DOHH2 (cell line): ENCODE data around the gene PCNX2.

Source experiments
- H3F3A ChIP-seq: fragments of 200-600 bp; sonication (generic), shearing (Covaris generic); 2 replicates; pipeline ENCODE4 v1.6.0; 2016; ENCODE audit warnings: antibody characterized with exemption, mild to moderate bottlenecking; ENCODE audit not compliant: control insufficient read depth, insufficient read depth
- H3K27ac ChIP-seq: fragments of 200-600 bp; sonication (generic); 2 replicates; pipeline ENCODE4 v1.5.1; 2014; ENCODE audit warnings: low read depth, mild to moderate bottlenecking, low read length, moderate library complexity
- H3K27me3 ChIP-seq: fragments of 200-600 bp; sonication (generic); 2 replicates; pipeline ENCODE4 v1.6.1; 2014; ENCODE audit warnings: mild to moderate bottlenecking, low read length, mixed read lengths; ENCODE audit not compliant: control insufficient read depth
- H3K36me3 ChIP-seq: fragments of 200-600 bp; sonication (generic); 2 replicates; pipeline ENCODE4 v1.6.1; 2014; ENCODE audit warnings: mild to moderate bottlenecking, low read length, moderate library complexity, mixed read lengths; ENCODE audit not compliant: control insufficient read depth
- H3K4me1 ChIP-seq: fragments of 200-600 bp; sonication (generic); 2 replicates; pipeline ENCODE4 v1.6.1; 2014; ENCODE audit warnings: mild to moderate bottlenecking, low read length, mixed read lengths; ENCODE audit not compliant: control insufficient read depth
- H3K4me2 ChIP-seq: fragments of 200-600 bp; sonication (generic); 2 replicates; pipeline ENCODE4 v1.6.0; 2014; ENCODE audit warnings: mild to moderate bottlenecking, low read length, moderate library complexity
- H3K4me3 ChIP-seq: fragments of 200-600 bp; sonication (generic); 2 replicates; pipeline ENCODE4 v1.5.1; 2014; ENCODE audit warnings: mild to moderate bottlenecking, low read length, mixed read lengths
- H3K79me2 ChIP-seq: fragments of 200-600 bp; sonication (generic); 2 replicates; pipeline ENCODE4 v1.6.1; 2014; ENCODE audit warnings: mild to moderate bottlenecking, low read length, mixed read lengths; ENCODE audit not compliant: control insufficient read depth
- H3K9me2 ChIP-seq: fragments of 200-600 bp; sonication (generic); replicated peaks from 2 replicates; pipeline ENCODE4 v1.6.1; 2014; ENCODE audit warnings: mild to moderate bottlenecking, low read length, mixed read lengths; ENCODE audit not compliant: control insufficient read depth
- H3K9me3 ChIP-seq: fragments of 200-600 bp; sonication (generic); 2 replicates; pipeline ENCODE4 v1.6.1; 2014; ENCODE audit warnings: antibody characterized with exemption, low read length, mixed read lengths; ENCODE audit not compliant: control insufficient read depth, insufficient read depth
- H4K20me1 ChIP-seq: fragments of 200-600 bp; sonication (generic); 2 replicates; pipeline ENCODE4 v1.6.0; 2014; ENCODE audit warnings: low read depth, mild to moderate bottlenecking, antibody characterized with exemption, low read length, moderate library complexity; ENCODE audit not compliant: control insufficient read depth, insufficient read depth
- CTCF ChIP-seq: fragments of 200-600 bp; sonication (generic); IDR thresholded peaks from one replicate; pipeline ENCODE4 v1.5.1; 2014; ENCODE audit warnings: antibody characterized with exemption, mild to moderate bottlenecking, low read depth, low read length; ENCODE audit not compliant: poor library complexity, severe bottlenecking
- EZH2phosphoT487 ChIP-seq: fragments of 200-600 bp; sonication (generic); IDR thresholded peaks from 2 replicates; pipeline ENCODE4 v1.6.1; 2017; ENCODE audit warnings: borderline replicate concordance, mild to moderate bottlenecking, antibody characterized with exemption, low read length, moderate library complexity, mixed read lengths

The PCNX2 gene

DNA sequence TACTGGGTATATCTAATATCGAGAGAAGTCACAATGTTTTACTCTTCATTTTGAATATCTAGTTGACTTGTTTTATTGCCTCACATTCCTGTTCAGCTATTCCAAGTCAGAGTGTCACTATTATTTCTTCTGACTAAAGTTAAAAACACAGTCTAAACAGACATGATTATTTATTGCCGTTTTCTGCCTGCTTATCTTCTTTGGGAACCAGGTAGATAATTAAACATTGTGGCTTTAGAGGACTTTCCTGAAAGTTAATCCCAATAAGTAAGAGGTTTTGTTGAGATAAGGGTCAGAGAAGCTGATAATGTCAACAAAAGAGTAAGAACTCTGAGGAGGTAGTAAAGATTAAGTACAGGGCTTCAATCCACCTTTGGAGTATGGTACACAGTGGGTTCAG is 53.8 kb downstream of the PCNX2 start:
- no peak overlapping the region for H3K4me2 ChIP-seq
- no peaks in the 10 kb centered on the region for H3K4me1 ChIP-seq
- no peaks in the 10 kb centered on the region for H3F3A ChIP-seq
- H3K27ac ChIP-seq = no peak overlapping the region
- H3K4me3 ChIP-seq = no peak overlapping the region
- H4K20me1 ChIP-seq = no peaks in the 10 kb centered on the region
- no peaks in the 10 kb centered on the region for H3K36me3 ChIP-seq
- H3K9me3 ChIP-seq = no peaks in the 10 kb centered on the region
- no peaks in the 10 kb centered on the region for H3K27me3 ChIP-seq
- TF ChIP-seq EZH2phosphoT487 = no peak
- TF ChIP-seq CTCF = no peak
- H3K79me2 ChIP-seq = no peaks in the 10 kb centered on the region
- no peaks in the 10 kb centered on the region for H3K9me2 ChIP-seq

- no peaks in the 10 kb centered on the region for H4K20me1 ChIP-seq
- TF ChIP-seq CTCF (peak; percentile 50), EZH2phosphoT487 (no peak)
- H3K4me3 ChIP-seq = no peak overlapping the region
- no peaks in the 10 kb centered on the region for H3K4me1 ChIP-seq
- no peaks in the 10 kb centered on the region for H3F3A ChIP-seq
- H3K36me3 ChIP-seq = no peaks in the 10 kb centered on the region
- no peaks in the 10 kb centered on the region for H3K79me2 ChIP-seq
- no peaks in the 10 kb centered on the region for H3K9me2 ChIP-seq
- H3K9me3 ChIP-seq = no peaks in the 10 kb centered on the region
- no peaks in the 10 kb centered on the region for H3K27me3 ChIP-seq
- no peak overlapping the region for H3K4me2 ChIP-seq
- no peak overlapping the region for H3K27ac ChIP-seq
These were observed 54.5 kb downstream of the PCNX2 start for GRCh38 chr1:233240829-233241682.

DNA sequence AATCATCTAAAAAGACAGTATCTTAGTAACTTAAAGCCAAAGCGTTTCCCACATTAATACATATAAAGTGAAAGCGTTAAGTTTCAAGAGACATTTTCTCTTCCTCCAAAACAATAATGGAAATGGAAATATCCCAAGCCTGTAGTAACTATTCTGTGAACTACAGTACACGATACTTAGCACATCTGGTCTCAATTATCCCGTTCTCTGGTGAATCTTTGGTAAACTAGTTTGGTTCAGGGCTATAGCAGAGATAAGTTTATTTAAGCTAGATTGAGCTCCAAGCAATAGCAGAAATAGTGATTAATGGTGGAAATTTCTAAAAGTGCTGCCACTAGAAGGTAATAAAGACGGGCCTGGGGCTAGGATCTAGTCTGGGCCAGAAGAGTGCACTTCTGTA is 55.2 kb downstream of the PCNX2 start:
- TF ChIP-seq EZH2phosphoT487 = no peak
- no peak for TF ChIP-seq CTCF
- H3K36me3 ChIP-seq = no peaks in the 10 kb centered on the region
- H3K4me1 ChIP-seq = no peaks in the 10 kb centered on the region
- no peaks in the 10 kb centered on the region for H3F3A ChIP-seq
- no peak overlapping the region for H3K27ac ChIP-seq
- no peak overlapping the region for H3K4me2 ChIP-seq
- H3K27me3 ChIP-seq = no peaks in the 10 kb centered on the region
- no peak overlapping the region for H3K4me3 ChIP-seq
- no peaks in the 10 kb centered on the region for H3K79me2 ChIP-seq
- no peaks in the 10 kb centered on the region for H4K20me1 ChIP-seq
- no peaks in the 10 kb centered on the region for H3K9me2 ChIP-seq
- H3K9me3 ChIP-seq = no peaks in the 10 kb centered on the region
